Measurements from ENCODE around the gene DIO3.

DNA sequence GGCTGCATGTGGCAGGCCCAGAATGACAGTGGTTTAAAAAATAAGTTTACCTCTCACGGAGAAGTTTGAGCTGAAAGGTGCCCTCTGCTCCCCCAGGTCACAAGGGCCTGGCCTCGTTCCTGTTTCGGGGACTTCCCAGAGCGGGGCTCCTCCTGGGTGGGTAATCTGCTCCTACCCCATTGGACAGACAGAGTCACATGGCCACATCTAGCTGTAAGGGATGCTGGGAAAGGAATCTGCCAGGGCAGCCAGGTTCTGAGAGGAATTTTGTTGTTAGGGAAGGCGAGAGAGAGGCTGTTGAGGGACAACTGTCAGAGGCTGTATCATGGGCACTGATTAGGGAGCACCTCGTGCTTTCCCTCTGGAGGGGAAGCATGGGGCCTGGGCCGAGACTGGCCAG is 24.0 kb upstream of the DIO3 start:
- TF ChIP-seq, protein P1, sequence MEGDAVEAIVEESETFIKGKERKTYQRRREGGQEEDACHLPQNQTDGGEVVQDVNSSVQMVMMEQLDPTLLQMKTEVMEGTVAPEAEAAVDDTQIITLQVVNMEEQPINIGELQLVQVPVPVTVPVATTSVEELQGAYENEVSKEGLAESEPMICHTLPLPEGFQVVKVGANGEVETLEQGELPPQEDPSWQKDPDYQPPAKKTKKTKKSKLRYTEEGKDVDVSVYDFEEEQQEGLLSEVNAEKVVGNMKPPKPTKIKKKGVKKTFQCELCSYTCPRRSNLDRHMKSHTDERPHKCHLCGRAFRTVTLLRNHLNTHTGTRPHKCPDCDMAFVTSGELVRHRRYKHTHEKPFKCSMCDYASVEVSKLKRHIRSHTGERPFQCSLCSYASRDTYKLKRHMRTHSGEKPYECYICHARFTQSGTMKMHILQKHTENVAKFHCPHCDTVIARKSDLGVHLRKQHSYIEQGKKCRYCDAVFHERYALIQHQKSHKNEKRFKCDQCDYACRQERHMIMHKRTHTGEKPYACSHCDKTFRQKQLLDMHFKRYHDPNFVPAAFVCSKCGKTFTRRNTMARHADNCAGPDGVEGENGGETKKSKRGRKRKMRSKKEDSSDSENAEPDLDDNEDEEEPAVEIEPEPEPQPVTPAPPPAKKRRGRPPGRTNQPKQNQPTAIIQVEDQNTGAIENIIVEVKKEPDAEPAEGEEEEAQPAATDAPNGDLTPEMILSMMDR (IDR thresholded peaks at IDR 0.05; ENCODE audit: low read length): no peak
- TF ChIP-seq EZH2 (IDR thresholded peaks at IDR 0.05; ENCODE audit: borderline replicate concordance, low read length): no peak
